ENCODE data around the gene ANKRD13B. TPM values are rescaled to one million over a fixed set of nuclear protein-coding genes. Genes with fewer than 3 reads are reported as not detected.

The ANKRD13B gene
- total RNA-seq, 2 donors from 2014 or later, result 5.9 to 7.9 TPM

- H3K9me3 ChIP-seq (ENCODE audit: control insufficient read depth, low read length, poor library complexity, severe bottlenecking), result no peaks in the 10 kb centered on the region
- H3K27ac Mint-ChIP-seq, result peak within 1 kb of the TSS; percentile 83
- H3K4me1 Mint-ChIP-seq, result peaks cover 52% of the 10 kb centered on the region
- H3K27me3 Mint-ChIP-seq, result no peaks in the 10 kb centered on the region
- H3K4me3 Mint-ChIP-seq, result peak within 1 kb of the TSS; percentile 93
- ATAC-seq, result peak; percentile 87
- peak; percentile 81 to 90 (median 83) for DNase-seq
- H3K36me3 Mint-ChIP-seq (ENCODE audit: low read depth), result no peaks in the 10 kb centered on the region
Observed at GRCh38 chr17:29589524-29590410, 3.2 kb upstream of the ANKRD13B start, which contains the start of gene GIT1. Gene GIT1 (minus strand): TSS chr17:29589648. CDS start chr17:29589378, 270 bp downstream.

GRCh38 chr17:29590411-29591145 is 2.4 kb upstream of the ANKRD13B start:
- Mint-ChIP-seq H3K27me3 (no peaks in the 10 kb centered on the region), H3K4me1 (peaks cover 46% of the 10 kb centered on the region), H3K36me3 (ENCODE audit: low read depth) (no peaks in the 10 kb centered on the region), H3K27ac (peak overlapping the region; percentile 57), H3K4me3 (peak overlapping the region; percentile 89)
- no peaks in the 10 kb centered on the region for H3K9me3 ChIP-seq (ENCODE audit: control insufficient read depth, low read length, poor library complexity, severe bottlenecking)
- no peak for ATAC-seq
- DNase-seq, result no peak

GRCh38 chr17:29591146-29591736 is 1.7 kb upstream of the ANKRD13B start:
- no peaks in the 10 kb centered on the region for H3K27me3 Mint-ChIP-seq
- H3K4me1 Mint-ChIP-seq, result peaks cover 43% of the 10 kb centered on the region
- no peak overlapping the region for H3K27ac Mint-ChIP-seq
- H3K9me3 ChIP-seq (ENCODE audit: control insufficient read depth, low read length, poor library complexity, severe bottlenecking), result no peaks in the 10 kb centered on the region
- DNase-seq (no peak), ATAC-seq (no peak)
- peak overlapping the region; percentile 89 for H3K4me3 Mint-ChIP-seq
- H3K36me3 Mint-ChIP-seq (ENCODE audit: low read depth), result no peaks in the 10 kb centered on the region

GRCh38 chr17:29591737-29592608 is 959 bp upstream of the ANKRD13B start:
- DNase-seq (peak; percentile 71 to 75 (median 75)), ATAC-seq (peak; percentile 44)
- Mint-ChIP-seq H3K4me3 (peak overlapping the region; percentile 89), H3K36me3 (ENCODE audit: low read depth) (no peaks in the 10 kb centered on the region), H3K4me1 (peaks cover 36% of the 10 kb centered on the region), H3K27me3 (no peaks in the 10 kb centered on the region), H3K27ac (no peak overlapping the region)
- H3K9me3 ChIP-seq (ENCODE audit: control insufficient read depth, low read length, poor library complexity, severe bottlenecking), result no peaks in the 10 kb centered on the region

GRCh38 chr17:29593591-29594518 is 923 bp downstream of the ANKRD13B start:
- Mint-ChIP-seq H3K27ac (no peak overlapping the region), H3K27me3 (no peaks in the 10 kb centered on the region), H3K4me3 (peak overlapping the region; percentile 75), H3K36me3 (ENCODE audit: low read depth) (no peaks in the 10 kb centered on the region), H3K4me1 (peaks cover 21% of the 10 kb centered on the region)
- no peaks in the 10 kb centered on the region for H3K9me3 ChIP-seq (ENCODE audit: control insufficient read depth, low read length, poor library complexity, severe bottlenecking)
- DNase-seq, result peak in 1 of 3 donors; percentile 13
- ATAC-seq, result no peak

GRCh38 chr17:29594519-29595090 is 1.7 kb downstream of the ANKRD13B start:
- peaks cover 21% of the 10 kb centered on the region for H3K4me1 Mint-ChIP-seq
- no peaks in the 10 kb centered on the region for H3K36me3 Mint-ChIP-seq (ENCODE audit: low read depth)
- no peak for ATAC-seq
- no peaks in the 10 kb centered on the region for H3K9me3 ChIP-seq (ENCODE audit: control insufficient read depth, low read length, poor library complexity, severe bottlenecking)
- peak overlapping the region; percentile 75 for H3K4me3 Mint-ChIP-seq
- no peak for DNase-seq
- H3K27me3 Mint-ChIP-seq, result no peaks in the 10 kb centered on the region
- H3K27ac Mint-ChIP-seq, result no peak overlapping the region

GRCh38 chr17:29595107-29595942 is 2.4 kb downstream of the ANKRD13B start:
- no peak for ATAC-seq
- Mint-ChIP-seq H3K4me3 (peak overlapping the region; percentile 75), H3K27me3 (no peaks in the 10 kb centered on the region), H3K4me1 (peaks cover 19% of the 10 kb centered on the region), H3K27ac (no peak overlapping the region), H3K36me3 (ENCODE audit: low read depth) (no peaks in the 10 kb centered on the region)
- no peaks in the 10 kb centered on the region for H3K9me3 ChIP-seq (ENCODE audit: control insufficient read depth, low read length, poor library complexity, severe bottlenecking)
- no peak for DNase-seq

- H3K9me3 ChIP-seq (ENCODE audit: control insufficient read depth, low read length, poor library complexity, severe bottlenecking), result no peaks in the 10 kb centered on the region
- Mint-ChIP-seq H3K4me1 (peaks cover 16% of the 10 kb centered on the region), H3K36me3 (ENCODE audit: low read depth) (no peaks in the 10 kb centered on the region), H3K27me3 (no peaks in the 10 kb centered on the region), H3K4me3 (no peak overlapping the region), H3K27ac (no peak overlapping the region)
- DNase-seq (no peak), ATAC-seq (no peak)
Observed at GRCh38 chr17:29595943-29596774, 3.2 kb downstream of the ANKRD13B start.

GRCh38 chr17:29596811-29597210 is 3.9 kb downstream of the ANKRD13B start:
- Mint-ChIP-seq H3K36me3 (ENCODE audit: low read depth) (no peaks in the 10 kb centered on the region), H3K4me1 (peaks cover 9% of the 10 kb centered on the region), H3K27ac (no peak overlapping the region), H3K27me3 (no peaks in the 10 kb centered on the region), H3K4me3 (no peak overlapping the region)
- no peaks in the 10 kb centered on the region for H3K9me3 ChIP-seq (ENCODE audit: control insufficient read depth, low read length, poor library complexity, severe bottlenecking)
- ATAC-seq (no peak), DNase-seq (no peak)

- no peak overlapping the region for H3K27ac Mint-ChIP-seq
Observed at GRCh38 chr17:29597361-29598172, 4.6 kb downstream of the ANKRD13B start.

More at GRCh38 chr17:29597361-29598172, 4.6 kb downstream of the ANKRD13B start:
- ATAC-seq (no peak), DNase-seq (no peak)
- Mint-ChIP-seq H3K4me3 (no peak overlapping the region), H3K27me3 (no peaks in the 10 kb centered on the region), H3K4me1 (peaks cover 4% of the 10 kb centered on the region), H3K36me3 (ENCODE audit: low read depth) (no peaks in the 10 kb centered on the region)
- no peaks in the 10 kb centered on the region for H3K9me3 ChIP-seq (ENCODE audit: control insufficient read depth, low read length, poor library complexity, severe bottlenecking)
